IPS-18c (cell line): Measurements from ENCODE around the gene STARD3NL.
"Not testable (repeated sequence)": the region's sequence is repeated elsewhere in the genome, so short reads cannot be mapped to it uniquely, and the experiment has no call there.

Source experiments
- H3K4me3 ChIP-seq: 2 replicates; pipeline ENCODE4 v1.7.0; 2013; ENCODE audit warnings: low read depth, mild to moderate bottlenecking, low read length, moderate library complexity; ENCODE audit not compliant: insufficient read depth
- H3K9me3 ChIP-seq: one replicate; pipeline ENCODE4 v1.6.1; 2013; ENCODE audit warnings: mild to moderate bottlenecking, low read length, moderate library complexity; ENCODE audit not compliant: control insufficient read depth, insufficient read depth

STARD3NL gene, protein sequence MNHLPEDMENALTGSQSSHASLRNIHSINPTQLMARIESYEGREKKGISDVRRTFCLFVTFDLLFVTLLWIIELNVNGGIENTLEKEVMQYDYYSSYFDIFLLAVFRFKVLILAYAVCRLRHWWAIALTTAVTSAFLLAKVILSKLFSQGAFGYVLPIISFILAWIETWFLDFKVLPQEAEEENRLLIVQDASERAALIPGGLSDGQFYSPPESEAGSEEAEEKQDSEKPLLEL

DNA sequence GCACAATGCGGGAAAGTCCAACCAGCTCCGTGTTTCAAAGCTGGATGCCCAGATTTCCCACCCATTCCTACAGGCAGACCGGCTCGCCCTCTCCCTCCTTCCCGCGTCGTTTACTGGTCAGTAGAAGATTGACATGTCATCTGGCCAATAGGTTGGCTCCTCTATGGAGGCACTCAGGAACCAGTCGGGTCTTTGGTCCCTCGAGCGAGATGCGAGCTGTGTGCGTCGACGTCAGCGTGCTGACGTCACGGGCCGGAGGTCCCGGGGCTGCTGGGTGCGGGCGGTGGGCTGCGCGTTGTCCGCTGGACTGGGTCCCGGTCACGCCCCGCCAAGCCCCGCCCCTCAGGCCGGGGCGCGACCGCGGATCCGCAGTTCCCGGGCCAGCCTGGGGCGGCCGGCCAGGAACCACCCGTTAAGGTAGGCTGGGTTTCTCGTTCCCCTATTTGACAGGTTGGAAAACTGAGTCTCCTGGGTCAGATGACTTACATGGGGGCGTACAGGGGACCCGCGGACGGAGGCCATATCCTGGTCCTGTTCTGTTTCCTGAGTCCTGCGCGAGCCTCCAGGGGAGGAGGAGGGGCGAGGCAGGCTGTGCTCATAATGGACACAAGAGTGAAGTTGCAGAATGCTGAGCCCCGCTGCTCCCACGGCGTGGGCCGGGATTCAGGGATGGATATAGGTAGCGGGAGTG, at the start of gene STARD3NL:
Gene STARD3NL (plus strand): TSS at position 242 of the 691 bp plus-strand sequence. CDS start 29,260 bp downstream, outside the sequence.
- no peaks in the 10 kb centered on the region for H3K9me3 ChIP-seq
- peak within 1 kb of the TSS; percentile 87 for H3K4me3 ChIP-seq

DNA sequence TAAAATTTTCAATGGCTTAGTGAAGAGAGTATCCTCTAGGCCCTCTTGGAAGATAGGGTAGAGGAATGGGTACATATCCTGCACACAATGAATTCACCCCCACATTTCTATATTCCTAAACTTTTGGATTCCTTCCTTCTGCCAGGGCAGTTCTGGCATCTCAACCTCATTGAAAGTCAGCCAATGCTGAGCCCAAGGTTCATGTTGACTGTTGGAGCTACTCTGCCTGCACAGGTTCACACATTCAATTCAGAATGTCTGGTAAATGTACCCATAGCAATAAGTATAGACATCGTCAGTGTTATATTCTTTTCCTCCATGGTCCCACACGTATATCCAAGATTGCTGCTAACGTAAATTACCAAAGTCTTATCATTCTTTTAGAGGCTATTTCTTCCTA, 48.9 kb upstream of the STARD3NL start:
- H3K4me3 ChIP-seq = no peak overlapping the region

DNA sequence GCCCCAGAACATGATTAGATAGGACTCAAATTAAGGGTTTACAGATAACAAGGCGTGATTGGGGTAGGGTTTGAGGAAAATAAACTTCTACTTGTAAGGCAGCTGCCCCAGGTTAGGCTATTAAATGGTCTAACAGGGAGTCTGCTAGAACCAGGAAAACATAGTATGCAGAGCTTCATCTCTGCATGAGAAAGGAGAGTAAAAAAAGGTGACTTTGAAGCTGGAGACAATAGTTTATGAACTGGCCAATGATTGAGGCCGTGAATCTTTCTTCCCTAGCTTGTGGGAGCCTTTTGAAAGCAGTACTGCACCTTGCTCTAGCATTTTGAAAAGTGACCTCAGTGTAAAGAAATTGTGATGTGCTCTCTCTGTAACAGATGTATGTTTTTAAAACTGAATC, 48.5 kb upstream of the STARD3NL start:
- H3K4me3 ChIP-seq = no peak overlapping the region
- H3K9me3 ChIP-seq = no peaks in the 10 kb centered on the region

More for the DNA sequence above, 48.9 kb upstream of the STARD3NL start:
- H3K9me3 ChIP-seq = no peaks in the 10 kb centered on the region

DNA sequence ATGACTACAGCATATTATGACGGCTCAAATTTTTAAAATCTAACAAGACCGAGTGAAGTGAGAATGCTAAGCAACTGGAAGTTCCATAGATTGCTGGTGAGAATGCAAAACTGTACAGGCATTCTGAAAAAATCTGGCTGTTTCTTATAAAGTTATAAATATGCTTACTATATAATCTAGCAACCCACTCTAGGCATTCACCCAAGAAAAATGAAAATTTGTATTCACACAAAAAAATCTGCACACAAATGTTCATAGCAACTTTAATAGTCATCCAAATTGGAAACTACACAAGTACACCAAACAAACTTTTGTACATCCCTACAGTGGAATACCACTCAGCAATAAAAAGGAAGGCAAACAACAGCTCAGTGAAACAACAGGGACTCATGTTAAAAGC, 39.9 kb upstream of the STARD3NL start:
- H3K9me3 ChIP-seq = no peaks in the 10 kb centered on the region
- no peak overlapping the region for H3K4me3 ChIP-seq

DNA sequence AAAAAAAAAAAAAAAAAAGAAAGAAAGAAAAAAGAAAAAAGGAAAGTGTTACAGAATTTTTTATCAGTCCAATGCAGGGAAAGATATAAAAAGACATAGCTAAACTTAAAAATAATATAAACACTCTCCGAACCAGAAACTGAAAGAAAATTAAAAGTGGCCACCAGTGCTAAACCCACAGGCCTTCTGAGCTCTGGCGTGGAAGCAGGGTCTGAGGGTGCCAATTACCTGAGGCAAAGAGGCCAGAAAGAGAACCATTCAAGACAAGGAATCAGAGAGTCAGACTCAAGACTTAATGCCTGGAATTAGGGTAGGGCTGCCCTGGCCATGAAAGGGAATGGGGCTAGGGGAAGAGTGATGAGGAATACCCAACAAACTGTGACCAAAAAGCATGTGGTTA, 36.9 kb upstream of the STARD3NL start:
- no peak overlapping the region for H3K4me3 ChIP-seq

DNA sequence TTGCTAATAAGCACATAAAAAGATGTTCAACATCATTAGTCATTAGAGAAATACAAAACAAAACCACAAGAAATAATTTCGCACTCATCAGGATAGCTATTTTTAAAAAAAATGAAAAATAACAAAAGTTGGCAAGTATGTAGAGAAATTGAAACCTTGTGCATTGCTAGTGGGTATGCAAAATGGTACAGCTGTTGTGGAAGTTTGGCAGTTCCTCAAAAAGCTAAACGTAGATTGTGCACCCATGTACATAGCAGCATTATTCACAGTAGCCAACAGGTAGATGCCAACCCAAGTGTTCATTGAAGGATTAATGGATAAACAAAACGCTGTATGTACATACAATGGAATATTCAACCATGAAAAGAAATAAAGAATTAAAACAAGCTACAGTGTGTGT, 35.3 kb upstream of the STARD3NL start:
- H3K4me3 ChIP-seq = no peak overlapping the region
- no peaks in the 10 kb centered on the region for H3K9me3 ChIP-seq

More for the DNA sequence above, 36.9 kb upstream of the STARD3NL start:
- no peaks in the 10 kb centered on the region for H3K9me3 ChIP-seq

DNA sequence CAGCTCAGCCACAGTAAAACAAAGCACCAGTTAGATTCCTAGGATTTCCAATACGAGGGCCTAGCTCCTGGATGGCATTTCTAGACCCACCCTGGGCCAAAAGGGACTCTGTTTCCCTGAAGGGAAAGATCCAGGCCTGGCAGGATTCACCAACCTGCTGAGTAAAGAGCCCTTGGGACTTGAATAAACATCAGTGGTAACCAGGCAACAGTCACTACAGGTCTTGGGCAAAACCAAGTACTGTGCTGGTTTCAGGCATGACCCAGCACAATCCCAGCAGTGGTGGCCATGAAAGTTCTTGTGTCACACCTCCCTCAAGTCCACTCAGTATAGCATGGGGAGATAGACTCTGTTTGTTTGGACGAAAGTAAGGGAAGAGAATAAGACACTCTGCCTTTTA, 31.0 kb upstream of the STARD3NL start:
- H3K4me3 ChIP-seq = no peak overlapping the region

DNA sequence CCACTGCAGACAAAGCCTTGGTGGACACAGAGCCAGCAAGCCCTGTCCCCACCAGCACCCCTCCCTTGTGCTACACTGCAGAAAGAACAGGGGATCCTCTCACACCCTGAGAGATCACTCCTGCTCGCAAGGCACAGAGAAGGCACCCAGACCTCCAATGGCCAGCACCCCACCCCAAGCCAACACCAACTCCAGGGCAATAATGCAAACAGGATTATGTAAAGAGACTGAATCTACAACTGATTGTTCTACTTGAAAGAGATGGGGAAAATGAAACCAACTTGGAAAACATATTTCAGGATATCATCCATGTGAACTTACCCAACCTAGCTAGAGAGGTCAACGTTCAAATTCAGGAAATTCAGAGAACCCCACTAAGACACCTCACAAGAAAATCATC, 26.5 kb upstream of the STARD3NL start:
- no peak overlapping the region for H3K4me3 ChIP-seq

More for the DNA sequence above, 31.0 kb upstream of the STARD3NL start:
- H3K9me3 ChIP-seq = no peaks in the 10 kb centered on the region

DNA sequence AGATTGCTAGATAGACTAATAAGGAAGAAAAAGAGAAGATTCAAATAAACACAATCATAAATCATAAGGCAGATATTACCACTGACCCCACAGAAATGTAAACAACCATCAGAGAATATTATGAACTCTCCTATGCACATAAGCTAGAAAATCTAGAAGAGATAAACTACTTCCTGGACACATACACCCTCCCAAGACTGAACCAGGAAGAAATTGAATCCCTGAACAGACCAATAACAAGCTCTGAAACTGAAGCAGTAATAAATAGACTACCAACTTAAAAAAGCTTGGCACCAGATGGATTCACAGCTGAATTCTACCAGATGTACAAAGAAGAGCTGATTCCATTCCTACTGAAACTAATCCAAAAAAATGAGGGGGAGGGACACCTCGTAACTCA, 24.5 kb upstream of the STARD3NL start:
- H3K9me3 ChIP-seq = no peaks in the 10 kb centered on the region
- H3K4me3 ChIP-seq = no peak overlapping the region

More for the DNA sequence above, 26.5 kb upstream of the STARD3NL start:
- no peaks in the 10 kb centered on the region for H3K9me3 ChIP-seq

DNA sequence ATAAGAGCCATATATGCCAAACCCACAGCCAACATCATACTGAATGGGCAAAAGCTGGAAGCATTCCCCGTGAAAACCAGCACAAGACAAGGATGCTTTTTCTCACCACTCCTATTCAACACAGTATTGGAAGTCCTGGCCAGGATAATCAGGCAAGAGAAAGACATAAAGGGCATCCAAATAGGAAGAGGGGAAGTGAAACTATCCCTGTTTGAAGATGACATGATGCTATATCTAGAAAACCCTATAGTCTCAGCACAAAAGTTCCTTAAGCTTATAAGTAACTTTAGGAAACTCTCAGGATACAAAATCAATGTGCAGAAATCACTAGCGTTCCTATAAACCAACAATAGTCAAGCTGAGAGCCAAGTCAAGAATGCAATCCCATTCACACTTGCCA, 23.8 kb upstream of the STARD3NL start:
- Histone ChIP-seq H3K4me3 (no peak overlapping the region), H3K9me3 (no peaks in the 10 kb centered on the region)

DNA sequence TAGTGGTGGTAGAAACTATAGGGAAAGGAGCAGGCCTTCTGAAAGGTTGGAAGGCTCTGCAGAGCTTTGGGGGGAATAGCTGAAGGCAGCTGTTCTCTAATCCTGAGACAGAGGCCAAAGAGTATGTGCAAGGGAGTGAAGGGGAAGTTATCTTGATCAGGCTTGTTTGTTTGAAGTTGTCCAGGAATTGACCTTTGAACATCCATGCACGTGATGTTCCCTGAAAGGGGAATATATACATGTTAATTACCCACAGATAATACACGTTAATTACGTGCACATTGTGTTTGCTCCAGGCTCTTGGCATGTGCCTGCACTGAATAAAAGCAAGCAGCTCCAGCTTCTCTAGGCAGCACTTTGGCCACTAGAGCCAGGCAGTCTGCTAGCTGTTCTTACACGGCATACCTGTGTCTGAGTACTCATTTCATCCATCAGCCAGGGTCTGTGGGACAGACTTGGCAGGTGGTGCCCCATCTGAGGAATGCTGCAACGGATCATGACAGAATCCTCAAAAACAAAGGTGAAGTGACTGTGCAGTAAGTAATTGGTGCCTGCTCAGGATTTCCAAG, 18.0 kb upstream of the STARD3NL start:
- H3K4me3 ChIP-seq = no peak overlapping the region
- peaks cover 3% of the 10 kb centered on the region for H3K9me3 ChIP-seq

DNA sequence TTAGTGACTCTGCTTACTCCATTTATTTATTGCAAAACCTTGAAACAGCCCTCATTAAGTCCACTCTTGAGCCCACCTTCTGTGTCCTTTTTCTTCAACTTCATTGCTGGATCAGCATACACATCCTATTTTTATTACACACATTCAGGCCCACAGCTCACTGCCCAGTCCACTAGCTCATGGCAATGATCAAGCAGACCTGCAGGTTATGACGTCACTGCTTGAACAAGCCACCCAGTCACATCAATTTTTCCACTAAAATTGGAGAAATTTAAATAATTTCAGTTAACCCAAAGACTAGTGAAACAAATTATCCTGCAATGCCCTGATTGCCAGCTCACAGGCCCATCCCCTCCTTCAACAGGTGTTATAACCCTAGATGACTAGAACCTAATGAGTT, 16.0 kb upstream of the STARD3NL start:
- H3K4me3 ChIP-seq = no peak overlapping the region
- peaks cover 3% of the 10 kb centered on the region for H3K9me3 ChIP-seq

DNA sequence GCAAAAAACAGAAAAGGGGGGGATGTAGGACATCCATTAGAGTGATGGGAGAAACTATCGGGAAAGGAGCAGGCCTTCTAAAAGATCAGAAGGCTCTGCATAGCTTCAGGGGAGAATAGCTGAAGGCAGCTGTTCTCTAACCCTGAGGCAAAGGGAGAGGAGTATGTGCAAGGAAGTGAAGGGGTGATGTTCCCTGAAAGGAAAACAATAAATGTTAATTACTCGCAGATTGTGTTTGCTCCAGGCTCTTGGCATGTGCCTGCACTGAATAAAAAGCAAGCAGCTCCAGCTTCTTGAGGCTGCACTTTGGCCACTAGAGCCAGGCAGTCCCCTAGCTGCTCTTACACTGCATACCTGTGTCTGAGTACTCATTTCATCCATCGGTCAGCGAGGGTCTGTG, 14.4 kb upstream of the STARD3NL start:
- Histone ChIP-seq H3K4me3 (no peak overlapping the region), H3K9me3 (peaks cover 3% of the 10 kb centered on the region)

DNA sequence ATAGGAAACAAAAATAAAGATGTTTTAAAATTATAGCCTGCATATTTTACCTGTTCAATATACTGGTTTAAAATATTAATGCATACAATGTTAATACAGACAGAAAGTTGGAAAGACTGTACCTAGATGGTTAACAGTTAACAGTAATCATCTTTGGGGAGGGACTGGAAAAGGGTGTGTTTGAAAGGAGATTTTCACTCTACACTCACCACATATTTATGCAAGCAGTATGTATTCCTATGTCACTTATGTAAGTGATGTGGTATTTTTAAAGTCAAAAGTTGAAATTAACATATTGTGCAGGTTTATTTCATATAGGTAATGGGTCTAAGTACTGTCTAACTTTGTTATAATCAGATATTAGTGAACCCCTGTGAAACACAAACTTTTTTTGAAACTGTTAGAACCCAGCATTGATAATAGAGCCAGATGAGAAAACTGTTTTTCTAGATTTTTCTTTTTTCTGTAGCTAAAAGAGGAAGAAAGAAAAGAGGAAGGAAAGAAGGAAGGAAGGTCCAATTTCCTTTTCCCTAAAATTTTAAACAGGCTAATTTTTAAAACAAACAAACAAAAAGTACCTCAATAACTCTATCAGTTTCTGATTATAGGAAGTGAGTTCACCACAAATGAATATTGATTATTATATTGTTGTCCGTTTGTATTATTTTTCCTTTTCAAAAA, 9.0 kb upstream of the STARD3NL start:
- no peaks in the 10 kb centered on the region for H3K9me3 ChIP-seq
- no peak overlapping the region for H3K4me3 ChIP-seq

DNA sequence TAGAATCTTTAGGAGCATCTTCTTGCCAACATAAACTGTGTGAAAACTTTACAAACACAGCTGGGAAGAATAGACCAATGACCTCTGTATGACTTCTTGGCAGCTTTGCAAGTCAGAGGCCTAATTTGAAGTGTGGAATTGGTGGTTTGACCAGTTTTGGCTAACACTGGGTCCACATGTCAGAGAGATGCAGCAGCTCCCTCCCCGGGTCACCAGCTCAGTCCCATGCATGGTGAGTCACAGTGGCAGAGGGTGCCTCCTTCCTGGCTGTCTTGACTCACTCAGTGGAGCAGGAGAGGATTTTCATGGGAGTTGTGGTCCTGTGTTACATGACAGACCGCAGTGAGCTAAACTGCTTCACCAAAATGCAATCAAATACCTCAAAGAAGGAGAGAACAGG, 8.2 kb upstream of the STARD3NL start:
- no peak overlapping the region for H3K4me3 ChIP-seq
- H3K9me3 ChIP-seq = no peaks in the 10 kb centered on the region

DNA sequence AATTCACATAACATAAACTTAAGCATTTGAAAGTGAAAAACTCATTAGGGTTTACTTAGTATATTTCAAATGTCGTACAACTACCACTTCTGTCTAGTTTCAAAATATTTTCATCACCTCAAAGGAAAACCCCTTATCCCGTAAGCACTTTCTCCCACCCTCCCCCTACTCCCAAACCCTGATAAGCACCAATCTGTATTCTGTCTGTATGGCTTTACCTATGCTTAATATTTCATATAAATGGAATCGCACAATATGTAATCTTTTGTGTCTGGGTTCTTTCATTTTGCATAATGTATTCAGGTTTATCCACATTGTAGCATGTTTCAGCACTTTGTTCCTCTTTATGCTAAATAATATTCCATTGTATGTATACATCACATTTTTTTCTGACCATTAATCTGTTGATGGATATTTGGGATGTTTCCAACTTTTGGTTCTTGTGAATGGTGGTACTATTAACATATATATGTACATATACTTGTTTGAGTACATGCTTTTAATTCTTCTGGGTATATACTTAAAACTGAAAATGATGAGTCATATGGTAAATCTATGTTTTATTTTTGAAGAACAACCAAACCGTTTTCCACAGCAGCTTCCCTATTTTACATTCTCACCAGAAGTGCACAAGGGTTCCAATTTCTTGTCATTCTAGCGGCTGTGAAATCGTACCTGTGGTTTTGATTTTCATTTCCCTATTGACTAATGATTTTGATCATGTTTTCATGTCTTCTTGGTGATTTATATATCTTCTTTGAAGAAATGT, 6.2 kb upstream of the STARD3NL start:
- Histone ChIP-seq H3K9me3 (no peaks in the 10 kb centered on the region), H3K4me3 (no peak overlapping the region)

DNA sequence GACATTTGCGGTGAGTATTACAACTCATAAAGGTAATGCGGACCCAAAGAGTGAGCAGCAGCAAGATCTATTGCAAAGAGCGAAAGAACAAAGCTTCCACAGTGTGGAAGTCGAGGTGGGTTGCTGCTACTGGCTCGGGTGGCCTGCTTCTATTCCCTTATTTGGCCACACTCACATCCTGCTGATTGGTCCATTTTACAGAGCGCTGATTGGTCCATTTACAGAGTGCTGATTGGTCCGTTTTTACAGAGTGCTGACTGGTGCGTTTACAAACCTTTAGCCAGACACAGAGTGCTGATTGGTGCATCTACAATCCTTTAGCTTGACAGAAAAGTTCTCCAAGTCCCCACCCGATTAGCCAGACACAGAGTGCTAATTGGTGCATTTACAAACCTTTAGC, 2.5 kb upstream of the STARD3NL start:
- H3K9me3 ChIP-seq, H3K4me3 ChIP-seq: not testable (repeated sequence)
